HG03108 (cell line): Measurements from ENCODE around the gene PGAP6.
"Not testable (repeated sequence)": the region's sequence is repeated elsewhere in the genome, so short reads cannot be mapped to it uniquely, and the experiment has no call there.

Experiments
- ATAC-seq: cut with Tn5 transposase; IDR thresholded peaks from one replicate; pipeline ENCODE4 v1.9.1; 2021; ENCODE audit warnings: moderate library complexity; ENCODE audit not compliant: unreplicated experiment

The PGAP6 gene

GRCh38 chr16:333406-334094 lies 48.2 kb downstream of the PGAP6 start:
- no peak for ATAC-seq

- not testable (repeated sequence) for ATAC-seq
These were observed 50.5 kb downstream of the PGAP6 start for GRCh38 chr16:331181-331814.

- ATAC-seq = no peak
These were observed 51.0 kb downstream of the PGAP6 start for GRCh38 chr16:330741-331140.

- ATAC-seq = no peak
These were observed 56.2 kb downstream of the PGAP6 start for GRCh38 chr16:325375-326145.

- ATAC-seq = peak; percentile 57
These were observed 57.1 kb downstream of the PGAP6 start for GRCh38 chr16:324451-325334.

- no peak for ATAC-seq
These were observed 57.7 kb downstream of the PGAP6 start for GRCh38 chr16:324201-324450.

- ATAC-seq = no peak
These were observed 59.2 kb downstream of the PGAP6 start for GRCh38 chr16:322476-323143.

- no peak for ATAC-seq
These were observed 60.2 kb downstream of the PGAP6 start for GRCh38 chr16:321532-321931.
